GM21526 (cell line): ENCODE measurements around the gene SNX19.
A peak's percentile ranks its signal among the peaks of the same experiment; 100 is the strongest.
"Not testable (repeated sequence)": the region's sequence is repeated elsewhere in the genome, so short reads cannot be mapped to it uniquely, and the experiment has no call there.

Source experiments
- ATAC-seq: cut with Tn5 transposase; IDR thresholded peaks from one replicate; pipeline ENCODE4 v1.9.1; 2021; ENCODE audit warnings: moderate library complexity; ENCODE audit not compliant: unreplicated experiment, low FRiP score

The SNX19 gene

GRCh38 chr11:130874955-130875531 lies 41.2 kb downstream of the SNX19 start:
- no peak for ATAC-seq

GRCh38 chr11:130874396-130874795 lies 41.9 kb downstream of the SNX19 start:
- no peak for ATAC-seq

- ATAC-seq, result no peak
Measured at GRCh38 chr11:130873761-130874160, 42.5 kb downstream of the SNX19 start.

GRCh38 chr11:130872981-130873380 lies 43.3 kb downstream of the SNX19 start:
- no peak for ATAC-seq

DNA sequence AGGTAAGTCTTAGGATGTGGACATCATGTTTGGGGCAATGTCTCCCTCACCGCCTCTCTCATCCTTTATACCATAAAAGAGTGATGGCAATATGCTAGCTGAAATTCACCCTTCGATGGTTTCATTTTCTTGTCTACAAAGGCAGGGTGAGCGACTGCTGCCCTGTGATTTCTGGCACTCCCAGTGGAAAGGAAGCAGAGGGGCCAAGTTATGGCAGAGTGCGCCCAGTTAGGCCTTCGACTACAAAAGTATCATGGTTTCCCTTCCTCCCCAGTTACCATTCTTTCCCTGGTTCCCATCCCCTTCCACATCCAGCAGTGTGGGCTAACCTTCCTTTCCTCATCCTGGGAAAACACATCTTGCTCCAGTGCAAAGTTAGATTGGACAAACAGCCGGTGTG lies 43.8 kb downstream of the SNX19 start:
- ATAC-seq, result no peak

DNA sequence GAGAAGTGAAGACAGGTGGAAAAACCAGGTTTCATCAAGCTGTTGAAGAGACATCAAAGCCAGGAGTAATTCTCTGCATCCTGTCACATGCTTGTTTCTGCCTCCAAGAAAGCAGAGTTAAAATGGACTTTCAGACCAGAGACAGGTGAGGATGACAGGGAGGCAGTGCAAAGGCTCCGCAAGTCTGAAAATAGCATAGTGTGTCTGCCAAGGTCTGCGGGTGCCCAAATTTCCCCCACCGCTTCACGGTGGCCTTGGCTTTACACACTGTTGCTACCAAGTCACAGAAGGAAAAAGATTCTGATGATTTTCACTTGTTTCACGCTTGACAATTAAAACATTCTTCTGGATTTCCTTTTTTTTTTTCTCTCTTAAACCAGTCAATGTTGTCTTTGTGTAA lies 44.2 kb downstream of the SNX19 start:
- ATAC-seq, result no peak

DNA sequence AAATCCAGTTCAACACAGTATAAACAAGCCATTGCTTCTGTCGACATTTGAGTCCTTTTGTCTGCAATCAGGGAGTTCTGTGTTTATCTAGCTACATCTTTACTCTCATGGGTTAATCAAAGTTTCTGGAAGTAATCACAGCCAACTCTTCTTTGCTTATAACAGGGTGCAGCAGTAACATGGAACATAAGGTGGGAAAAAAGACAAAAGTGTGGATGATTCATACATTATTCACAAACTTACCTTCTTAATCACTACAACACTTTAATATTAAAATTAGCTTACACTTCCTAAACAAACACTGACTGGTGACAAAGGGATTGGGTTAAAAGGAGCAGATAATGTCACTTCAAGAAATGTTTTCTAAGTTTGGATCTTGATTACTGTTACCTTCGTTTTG lies 44.7 kb downstream of the SNX19 start:
- no peak for ATAC-seq

DNA sequence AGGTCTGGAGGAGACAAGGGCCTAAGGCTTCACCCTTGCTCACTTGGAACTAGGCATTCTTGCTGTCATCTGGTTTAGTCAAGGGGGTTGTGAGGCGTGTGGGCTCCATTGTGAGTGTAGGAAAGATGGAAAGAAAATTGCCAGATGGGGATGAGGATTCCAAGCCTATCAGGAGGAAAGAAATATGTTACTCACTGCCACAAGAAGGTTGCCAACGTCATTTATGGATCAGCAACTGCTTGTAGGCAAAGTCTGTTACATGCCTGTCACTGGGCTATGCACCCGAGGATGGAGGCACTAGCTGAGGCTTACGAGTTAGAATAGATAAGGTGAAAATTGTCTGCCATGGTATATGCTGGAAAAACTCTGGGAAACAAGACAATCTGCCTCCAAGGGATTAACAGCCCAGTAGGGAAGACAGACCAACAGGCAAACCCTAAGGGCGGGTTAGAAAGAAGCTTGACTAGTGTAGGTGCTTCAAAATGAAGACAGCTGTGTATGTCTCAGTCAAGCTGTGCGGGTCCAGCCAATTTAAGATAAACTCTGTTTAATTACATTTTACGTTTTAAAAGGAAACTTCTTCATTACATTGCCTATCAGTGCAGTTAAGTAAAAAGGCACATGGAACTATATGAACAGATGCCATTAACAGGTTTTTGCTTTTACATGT lies 47.4 kb downstream of the SNX19 start:
- ATAC-seq, result no peak

DNA sequence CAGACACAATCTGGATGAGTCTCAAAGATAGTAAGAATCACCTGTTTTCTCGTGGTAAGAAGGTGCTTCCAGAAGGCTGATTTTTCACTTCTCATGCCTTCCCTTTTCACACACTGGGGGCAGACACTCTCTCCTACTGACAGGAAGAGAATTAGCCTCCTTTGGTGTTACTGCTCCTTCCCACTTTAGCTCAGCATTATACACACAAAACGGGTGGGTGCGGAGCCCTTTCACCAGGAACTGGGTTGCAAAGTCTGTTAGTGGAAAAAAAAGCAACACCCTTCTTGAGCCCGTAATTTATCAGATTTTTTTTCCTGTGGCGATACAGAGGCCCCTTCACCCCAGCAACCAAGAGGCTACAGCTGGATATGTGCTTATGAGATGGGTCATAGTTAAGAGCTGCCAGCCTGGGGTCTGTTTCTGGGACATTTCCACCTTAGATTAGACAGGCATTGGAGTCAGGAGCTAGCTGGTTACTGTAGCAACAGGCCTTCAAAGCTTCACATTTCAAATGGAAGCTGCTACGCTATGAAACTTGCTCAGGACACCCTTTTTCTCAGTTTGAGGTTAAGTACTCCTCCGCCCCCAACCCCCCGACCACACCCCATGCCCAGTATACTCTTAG lies 48.1 kb downstream of the SNX19 start:
- ATAC-seq, result no peak

- ATAC-seq, result no peak
Measured at GRCh38 chr11:130866831-130867230, 49.4 kb downstream of the SNX19 start.

GRCh38 chr11:130865774-130866114 lies 50.5 kb downstream of the SNX19 start:
- no peak for ATAC-seq

- ATAC-seq, result no peak
Measured at GRCh38 chr11:130865091-130865773, 51.0 kb downstream of the SNX19 start.

- peak; percentile 76 for ATAC-seq
Measured at GRCh38 chr11:130861902-130862860, 54.1 kb downstream of the SNX19 start.

DNA sequence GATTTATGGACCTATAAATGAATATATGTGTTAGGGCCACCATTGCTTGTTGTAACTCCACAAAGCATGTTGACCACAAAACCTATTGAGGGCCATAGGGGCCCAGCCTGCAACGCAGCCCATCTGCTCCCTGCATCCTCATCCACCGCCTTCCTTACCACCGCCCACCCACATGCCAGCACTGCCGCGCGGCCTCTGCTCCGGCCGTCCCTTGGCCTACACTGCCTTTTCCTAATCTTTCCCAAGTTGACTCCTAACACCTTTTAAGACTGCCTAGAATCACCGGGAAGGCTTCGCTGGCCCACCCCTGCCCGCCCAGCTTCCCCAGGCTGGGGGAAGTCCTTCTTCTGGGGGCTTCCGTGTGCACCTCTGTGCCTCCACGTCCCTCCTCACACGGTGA lies 55.0 kb downstream of the SNX19 start:
- no peak for ATAC-seq

DNA sequence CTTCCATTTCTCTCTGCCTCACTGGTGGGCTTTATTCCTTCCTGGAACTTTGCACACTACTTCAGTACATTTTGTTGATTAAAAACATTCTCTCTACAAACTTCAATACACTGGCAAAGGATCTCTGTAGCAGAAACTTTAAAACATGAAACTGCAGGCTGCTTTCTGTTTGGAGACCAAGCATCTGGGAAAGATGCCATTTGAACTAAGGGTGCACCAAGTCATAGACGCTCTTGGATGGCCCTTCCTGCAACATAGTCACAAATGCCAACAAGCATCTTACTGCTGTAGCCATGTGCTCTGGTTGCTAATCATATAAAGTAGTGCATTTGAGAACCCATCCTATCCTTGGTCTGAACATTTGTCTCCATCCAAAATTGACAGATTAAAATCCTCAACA lies 56.4 kb downstream of the SNX19 start:
- ATAC-seq, result no peak

DNA sequence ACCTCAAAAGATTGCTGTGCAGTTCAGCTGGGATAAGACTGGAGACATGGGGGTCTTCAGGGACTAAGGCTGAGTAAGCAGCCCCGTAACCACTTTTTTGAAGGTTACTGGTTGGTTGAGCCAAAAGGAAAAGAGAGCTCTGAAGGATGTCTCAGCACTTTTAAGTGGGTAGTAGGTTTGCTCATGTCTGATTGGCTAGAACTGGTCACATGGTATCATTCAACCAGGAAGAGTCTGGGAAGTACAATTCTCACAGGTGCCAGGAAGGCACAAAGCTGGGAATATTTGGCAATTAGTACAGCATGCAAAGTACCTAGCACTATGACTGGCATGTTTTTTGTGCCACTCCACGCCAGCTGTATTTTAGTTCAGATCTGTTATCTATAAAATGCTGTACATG lies 58.1 kb downstream of the SNX19 start:
- no peak for ATAC-seq

DNA sequence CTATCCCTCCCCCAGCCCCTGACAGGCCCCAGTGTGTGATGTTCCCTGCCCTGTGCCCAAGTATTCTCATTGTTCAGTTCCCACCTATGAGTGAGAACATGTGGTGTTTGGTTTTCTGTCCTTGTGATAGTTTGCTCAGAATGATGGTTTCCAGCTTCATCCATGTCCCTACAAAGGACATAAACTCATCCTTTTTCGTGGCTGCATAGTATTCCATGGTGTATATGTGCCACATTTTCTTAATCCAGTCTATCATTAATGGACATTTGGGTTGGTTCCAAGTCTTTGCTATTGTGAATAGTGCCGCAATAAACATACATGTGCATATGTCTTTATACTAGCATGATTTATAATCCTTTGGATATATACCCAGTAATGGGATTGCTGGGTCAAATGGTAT lies 60.6 kb downstream of the SNX19 start:
- ATAC-seq, result not testable (repeated sequence)

GRCh38 chr11:130854483-130854882 lies 61.8 kb downstream of the SNX19 start:
- peak; percentile 79 for ATAC-seq

DNA sequence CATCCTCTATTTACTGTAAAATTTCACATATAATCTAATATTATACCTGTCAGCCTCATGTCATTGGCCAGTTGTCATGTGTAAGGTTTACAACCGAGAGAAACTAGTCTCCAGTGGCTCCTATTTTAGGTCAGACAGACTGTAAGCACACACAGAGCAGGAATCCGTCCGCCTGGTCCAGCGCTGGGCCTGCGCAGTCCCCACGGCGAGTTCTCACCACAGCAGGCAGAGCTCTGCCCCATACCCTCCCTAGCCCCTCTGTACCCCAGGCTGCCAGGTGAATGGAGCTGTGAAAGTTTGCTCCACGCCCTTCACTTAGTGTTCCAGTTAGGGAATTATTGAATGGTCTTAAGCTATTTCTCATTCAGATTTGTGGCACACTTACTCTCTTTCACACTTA lies 63.7 kb downstream of the SNX19 start:
- ATAC-seq, result no peak

DNA sequence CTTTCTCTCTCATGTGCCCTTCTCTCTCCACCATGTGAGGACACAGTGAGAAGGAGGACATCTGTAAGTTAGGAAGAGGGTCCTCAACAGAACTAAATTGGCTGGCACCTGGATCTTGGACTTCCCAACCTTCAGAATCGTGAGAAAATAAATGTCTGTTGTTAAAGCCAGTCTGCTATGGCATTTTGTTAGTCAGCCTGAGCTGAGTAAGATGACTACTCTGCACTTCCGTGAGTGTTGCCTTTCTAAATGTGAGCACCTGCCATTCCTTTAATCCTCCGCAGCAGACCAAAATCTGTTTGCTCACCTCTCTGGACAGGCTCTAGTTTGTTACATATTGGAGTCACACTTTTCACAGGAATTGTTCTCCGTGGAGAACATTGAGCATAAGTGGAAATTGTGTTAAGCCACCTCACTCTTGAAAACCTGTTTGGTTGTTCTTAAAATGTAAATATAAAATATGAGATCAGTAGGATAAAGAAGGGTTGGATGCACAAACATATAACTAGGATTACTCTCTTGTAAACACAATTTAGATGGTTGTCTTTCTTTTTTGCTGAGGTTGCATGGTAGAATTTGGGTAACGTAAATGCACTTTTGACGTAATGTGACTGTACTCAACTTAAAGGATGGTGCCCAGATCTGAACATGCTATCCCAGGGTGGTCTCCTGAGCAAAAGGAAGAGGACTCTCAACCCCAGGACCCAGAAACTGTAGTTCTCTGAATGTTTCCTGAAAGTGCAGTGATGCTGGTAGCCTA lies 65.9 kb downstream of the SNX19 start:
- ATAC-seq, result no peak
